Hepatic stellate cell (primary cell): Measurements from ENCODE around the gene SLC4A1.

ENCODE experiments used
- DNase-seq: peaks from one replicate; pipeline ENCODE4 v3.0.0; 2011; ENCODE audit warnings: low spot score

Gene SLC4A1

GRCh38 chr17:44220213-44221083, 47.5 kb downstream of the SLC4A1 start:
- DNase-seq, result peak; percentile 63

GRCh38 chr17:44219616-44220212, 48.2 kb downstream of the SLC4A1 start, which contains the start of gene UBTF:
Gene UBTF (minus strand): TSS chr17:44219675. CDS start chr17:44218229, 1,446 bp downstream.
- peak; percentile 52 for DNase-seq

- DNase-seq, result peak; percentile 81
Observed at GRCh38 chr17:44219108-44219615, 48.8 kb downstream of the SLC4A1 start.

GRCh38 chr17:44218344-44219107, 49.4 kb downstream of the SLC4A1 start:
- peak; percentile 87 for DNase-seq

GRCh38 chr17:44217738-44218343, 50.1 kb downstream of the SLC4A1 start:
- DNase-seq, result no peak

GRCh38 chr17:44216694-44217093, 51.2 kb downstream of the SLC4A1 start:
- no peak for DNase-seq

- no peak for DNase-seq
Observed at GRCh38 chr17:44216173-44216572, 51.8 kb downstream of the SLC4A1 start.

- no peak for DNase-seq
Observed at GRCh38 chr17:44214896-44215295, 53.0 kb downstream of the SLC4A1 start.

GRCh38 chr17:44214230-44214494, 53.8 kb downstream of the SLC4A1 start:
- no peak for DNase-seq

GRCh38 chr17:44213403-44214229, 54.3 kb downstream of the SLC4A1 start:
- no peak for DNase-seq

GRCh38 chr17:44212507-44213402, 55.2 kb downstream of the SLC4A1 start:
- no peak for DNase-seq

- no peak for DNase-seq
Observed at GRCh38 chr17:44211281-44212265, 56.4 kb downstream of the SLC4A1 start.

- DNase-seq, result peak; percentile 94
Observed at GRCh38 chr17:44210342-44211192, 57.4 kb downstream of the SLC4A1 start.

- DNase-seq, result no peak
Observed at GRCh38 chr17:44209786-44210341, 58.1 kb downstream of the SLC4A1 start.

GRCh38 chr17:44207743-44208142, 60.2 kb downstream of the SLC4A1 start:
- DNase-seq, result no peak

GRCh38 chr17:44207319-44207718, 60.6 kb downstream of the SLC4A1 start:
- no peak for DNase-seq

- no peak for DNase-seq
Observed at GRCh38 chr17:44206825-44207155, 61.1 kb downstream of the SLC4A1 start.
